Stimulated activated CD4-positive, alpha-beta T cell treated with anti-CD3 and anti-CD28 coated beads, Interleukin-12 subunit alpha, Interleukin-12 subunit beta, amount 100 ng/mL, for 4 hours (primary cell): Measurements from ENCODE around the gene AOPEP.
"Not testable (repeated sequence)": the region's sequence is repeated elsewhere in the genome, so short reads cannot be mapped to it uniquely, and the experiment has no call there.

Experiments used
- DNase-seq: peaks from one replicate; pipeline ENCODE4 v3.0.0-alpha.2; 2020

AOPEP gene

GRCh38 chr9:95005278-95006143 lies 279.0 kb downstream of the AOPEP start:
- no peak for DNase-seq

DNA sequence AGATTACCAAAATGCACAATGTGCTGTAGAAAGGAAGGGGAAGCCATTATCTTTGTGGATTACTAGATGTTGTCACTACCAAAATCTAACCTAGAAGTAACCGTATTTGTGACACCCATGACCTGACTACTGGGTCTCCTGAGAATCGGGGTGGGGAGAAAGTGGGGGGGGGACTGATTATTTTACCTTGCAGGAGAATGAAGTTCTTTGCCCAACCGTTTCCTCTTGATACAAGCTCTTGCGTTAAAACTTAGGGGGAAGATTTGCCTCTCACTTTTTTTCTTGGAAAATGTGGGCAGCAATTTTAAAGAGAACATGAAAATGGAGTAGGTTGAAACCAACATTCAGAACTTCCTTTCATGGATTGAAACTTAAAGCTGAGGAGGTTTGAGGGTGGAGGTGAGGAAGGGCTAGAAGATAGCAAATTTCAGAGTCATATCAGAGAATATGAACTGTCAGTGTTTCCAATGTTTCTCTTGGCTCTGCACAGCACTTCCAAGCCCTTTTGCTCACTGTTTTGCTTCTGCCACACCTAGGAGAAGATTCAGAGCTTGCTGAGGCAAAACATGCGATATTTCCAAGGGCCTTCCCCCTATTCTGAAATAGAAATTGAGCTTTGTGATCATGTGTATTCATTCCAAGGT lies 280.8 kb downstream of the AOPEP start:
- no peak for DNase-seq

DNA sequence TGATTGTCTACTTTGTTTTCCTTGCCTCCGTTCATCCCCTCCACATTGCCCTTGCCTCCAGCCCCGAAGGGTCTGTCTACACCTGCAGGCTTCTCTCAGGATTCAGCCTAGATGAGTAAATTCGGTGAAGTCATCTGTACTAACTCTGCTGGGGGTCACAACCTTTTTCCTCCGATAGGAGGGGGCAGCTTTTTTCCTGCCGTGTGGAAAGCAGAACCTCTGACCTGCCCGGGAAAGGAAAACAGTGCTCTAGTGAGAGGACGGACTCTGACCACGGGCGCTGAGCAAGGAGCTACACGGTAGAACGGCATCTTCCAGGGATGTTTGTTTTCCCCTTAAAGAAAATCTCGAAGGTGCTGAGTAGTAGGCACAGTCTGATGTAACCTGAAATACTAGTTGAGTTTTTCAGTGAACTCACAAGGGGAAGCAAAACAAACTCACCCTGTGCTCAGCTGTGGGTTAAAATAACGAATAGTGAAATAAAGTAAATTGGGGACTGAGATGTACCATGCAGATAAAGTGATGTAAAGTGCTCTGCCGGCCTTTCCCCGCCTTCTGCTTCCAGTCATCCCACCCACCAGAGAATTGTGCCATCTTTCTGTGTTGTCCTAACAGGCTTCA lies 281.8 kb downstream of the AOPEP start:
- DNase-seq = no peak

DNA sequence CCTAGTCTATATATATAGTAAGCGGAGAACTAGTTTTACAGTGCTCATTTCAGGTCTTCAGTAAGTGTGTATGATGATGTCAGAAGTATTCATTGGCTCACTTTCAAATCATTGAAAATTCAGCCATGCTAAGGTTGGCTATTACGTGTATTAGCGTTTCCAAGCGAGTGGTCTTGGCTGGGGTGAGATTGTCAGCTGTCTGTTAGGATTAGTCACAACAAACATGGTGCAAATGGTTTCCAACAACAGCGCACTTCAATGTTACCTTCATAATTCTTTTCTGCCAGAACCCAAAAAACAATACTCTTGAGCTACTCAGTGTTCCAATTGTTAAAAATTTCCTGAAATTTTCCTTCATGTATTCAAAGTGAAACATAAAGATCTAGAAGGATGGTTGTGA lies 283.0 kb downstream of the AOPEP start:
- no peak for DNase-seq

GRCh38 chr9:95010431-95010838 lies 283.9 kb downstream of the AOPEP start:
- no peak for DNase-seq

GRCh38 chr9:95012035-95012708 lies 285.7 kb downstream of the AOPEP start:
- DNase-seq = no peak

- no peak for DNase-seq
Observed at GRCh38 chr9:95012902-95013301, 286.4 kb downstream of the AOPEP start.

DNA sequence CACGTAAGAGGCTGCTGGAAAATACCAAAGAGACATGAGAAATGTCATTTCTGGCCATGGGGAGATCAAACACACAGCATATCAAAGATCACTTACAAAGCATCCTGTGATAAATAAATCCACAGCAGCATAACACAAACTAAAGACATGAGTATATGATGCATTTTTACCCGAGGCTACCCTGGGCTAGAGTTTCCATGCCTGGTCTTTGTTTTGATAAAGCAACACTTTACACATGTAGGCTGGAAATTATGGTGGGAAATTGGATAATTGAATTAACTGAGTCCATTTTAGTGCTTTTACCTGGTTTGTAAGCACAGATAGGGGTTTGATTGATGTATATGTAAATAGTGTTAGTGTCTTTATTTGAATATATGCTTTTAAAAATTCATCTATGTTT lies 288.4 kb downstream of the AOPEP start:
- DNase-seq = no peak

- DNase-seq = no peak
Observed at GRCh38 chr9:95015569-95015968, 289.1 kb downstream of the AOPEP start.

DNA sequence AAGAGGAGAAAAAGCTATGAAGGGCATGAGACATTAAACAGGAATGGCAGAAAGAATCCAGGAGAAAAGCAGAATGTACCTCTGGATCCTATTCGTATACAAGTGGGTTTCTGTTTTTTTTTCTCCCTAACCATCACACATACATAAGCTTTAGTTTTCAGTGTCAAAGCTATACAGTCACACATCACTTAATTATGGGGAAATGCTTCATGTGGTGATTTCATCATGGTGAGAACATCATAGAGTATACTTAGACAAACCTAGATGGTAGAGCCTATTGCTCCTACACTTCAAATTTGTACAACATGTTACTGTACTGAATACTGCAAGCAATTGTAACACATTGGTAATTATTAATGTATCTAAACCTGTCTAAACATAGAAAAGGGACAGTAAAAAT lies 290.6 kb downstream of the AOPEP start:
- DNase-seq = no peak

- no peak for DNase-seq
Observed at GRCh38 chr9:95017661-95018060, 291.2 kb downstream of the AOPEP start.

GRCh38 chr9:95018099-95018936 lies 291.8 kb downstream of the AOPEP start:
- no peak for DNase-seq

- not testable (repeated sequence) for DNase-seq
Observed at GRCh38 chr9:95020644-95021043, 294.1 kb downstream of the AOPEP start.

DNA sequence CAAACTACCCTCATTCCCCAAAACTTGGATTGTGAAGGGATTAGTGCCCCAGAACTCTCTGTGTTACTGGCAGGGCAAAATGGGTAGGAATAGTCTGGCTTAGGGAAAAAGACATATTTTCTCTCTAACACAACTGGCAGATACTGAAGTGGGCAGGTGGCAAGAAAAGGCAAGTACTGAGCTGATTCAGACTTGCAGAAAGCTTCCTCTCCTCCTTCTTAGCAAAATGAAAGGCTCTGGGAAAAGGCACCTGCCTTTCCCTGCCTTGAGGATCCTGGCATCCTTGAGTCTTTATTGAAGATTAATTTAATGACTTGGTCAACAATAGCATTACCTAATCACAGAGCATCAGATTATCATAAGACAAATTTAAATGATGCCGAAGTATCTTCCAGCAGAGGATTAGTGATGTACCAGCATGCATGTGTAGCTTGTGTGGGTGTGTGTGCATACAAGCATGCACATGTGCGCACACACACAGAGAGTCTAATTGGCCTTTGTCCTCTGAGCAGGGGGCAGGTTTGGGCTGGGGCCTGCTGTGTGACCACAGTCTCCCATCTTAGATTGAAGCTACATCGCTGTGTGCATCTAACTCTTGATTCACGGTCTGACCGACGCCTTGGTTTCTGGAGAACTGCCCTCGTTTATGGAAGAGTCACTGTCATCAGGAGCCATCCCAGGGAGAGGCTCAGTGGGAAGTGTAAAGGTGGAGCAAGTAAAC lies 294.8 kb downstream of the AOPEP start:
- DNase-seq = no peak

DNA sequence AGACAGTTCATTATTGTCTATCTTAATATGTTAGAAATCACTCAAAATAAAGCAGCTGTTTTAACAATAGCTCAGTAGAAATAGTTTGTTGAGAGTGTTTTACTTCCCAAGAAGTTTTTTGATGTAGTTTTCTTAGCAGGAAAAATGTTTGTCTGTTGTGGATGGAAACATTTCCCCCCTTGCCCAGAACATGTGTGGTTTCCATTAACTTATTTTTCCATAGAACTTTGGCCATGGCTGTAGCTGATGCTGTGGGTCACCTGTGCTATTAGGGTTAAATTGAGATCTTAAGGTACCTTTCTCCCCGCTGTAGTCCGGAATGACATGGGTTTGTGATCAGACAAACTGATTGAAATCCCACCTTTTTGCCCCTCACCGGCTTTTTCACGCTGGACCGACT lies 296.2 kb downstream of the AOPEP start:
- no peak for DNase-seq

DNA sequence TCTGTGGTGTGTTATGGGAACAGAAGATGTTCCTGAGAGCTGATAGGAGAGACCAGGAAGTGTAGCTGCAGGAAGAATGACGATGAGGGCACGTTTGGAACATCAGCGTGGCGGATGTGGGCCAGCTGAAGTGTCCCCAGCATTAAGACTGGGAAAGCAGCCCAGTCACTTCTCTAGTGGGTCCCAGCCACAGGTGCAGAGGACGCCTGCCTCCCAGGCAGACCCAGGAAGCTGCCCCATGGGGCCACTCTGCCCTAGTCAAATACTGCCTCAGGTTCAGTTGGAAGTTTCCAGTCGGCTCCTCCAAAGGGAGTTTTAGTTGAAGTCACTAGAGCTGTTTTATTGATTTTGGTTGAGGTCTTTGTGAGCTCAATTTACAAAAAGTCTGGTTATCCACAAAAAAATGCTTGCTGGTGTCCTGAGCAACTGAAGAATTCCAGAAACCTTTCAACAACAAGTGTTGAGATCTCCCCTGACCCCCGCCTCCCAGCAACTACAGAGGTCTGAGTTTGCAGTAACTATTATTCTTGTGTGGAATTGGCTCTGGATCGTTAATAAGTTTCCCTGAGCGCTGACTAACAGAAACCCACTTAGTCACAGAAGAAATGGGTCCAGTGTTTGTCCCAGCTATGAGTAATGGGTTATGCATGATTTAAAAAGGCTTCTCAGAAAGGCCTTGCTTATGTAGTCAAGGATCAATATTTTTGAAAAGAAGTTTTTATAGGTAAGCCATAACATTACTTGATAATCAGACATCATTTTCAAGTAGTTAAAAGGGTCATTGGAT lies 296.9 kb downstream of the AOPEP start:
- DNase-seq = no peak

GRCh38 chr9:95024097-95024671 lies 297.7 kb downstream of the AOPEP start:
- DNase-seq = no peak

- DNase-seq = no peak
Observed at GRCh38 chr9:95025213-95026147, 299.0 kb downstream of the AOPEP start.

- no peak for DNase-seq
Observed at GRCh38 chr9:95026148-95026524, 299.6 kb downstream of the AOPEP start.
